Kidney (tissue), 14 donors: ENCODE results near the gene GRIA3. TPM values are rescaled to one million over a fixed set of nuclear protein-coding genes. Genes with fewer than 3 reads are reported as not detected.
"Not testable (repeated sequence)": the region's sequence is repeated elsewhere in the genome, so short reads cannot be mapped to it uniquely, and the experiment has no call there.

Source experiments
- DNase-seq, 5 donors: peaks; one replicate each; pipeline ENCODE4 v3.0.0-alpha.2; 2013 to 2020
- FAIRE-seq: peaks from 2 replicates; lab custom pipeline; 2012; peaks lifted over from hg19 to GRCh38; lab: Jason Lieb, UNC
- H3K27ac ChIP-seq, 2 donors: one replicate each; pipeline ENCODE4 v1.7.0; 2013; ENCODE audit warnings: low read depth in 2 of 2, low read length in 2 of 2, inconsistent platforms in 1 of 2
- H3K27me3 ChIP-seq: one replicate; pipeline ENCODE4 v1.7.1; 2013; ENCODE audit warnings: low read length, inconsistent platforms; ENCODE audit not compliant: control insufficient read depth, insufficient read depth
- H3K36me3 ChIP-seq, 3 donors: one replicate each; pipeline versions ENCODE4 v1.7.0 to v1.7.1; 2013; ENCODE audit warnings: low read length in 3 of 3, control low read depth in 1 of 3, inconsistent platforms in 1 of 3; ENCODE audit not compliant: insufficient read depth in 3 of 3, control insufficient read depth in 2 of 3
- H3K4me1 ChIP-seq, 3 donors: one replicate each; pipeline versions ENCODE4 v1.7.0 to v1.7.1; 2013; ENCODE audit warnings: low read length in 3 of 3, inconsistent platforms in 1 of 3, low read depth in 1 of 3; ENCODE audit not compliant: control insufficient read depth in 2 of 3, insufficient read depth in 2 of 3
- H3K4me3 ChIP-seq, 3 donors: one replicate each; pipeline versions ENCODE4 v1.7.0 to v1.8.1; 2013; ENCODE audit warnings: low read length in 3 of 3, control low read depth in 1 of 3, inconsistent platforms in 1 of 3
- H3K9ac ChIP-seq, 3 donors: one replicate each; pipeline versions ENCODE4 v1.7.0 to v1.7.1; 2013; ENCODE audit warnings: low read length in 3 of 3, control low read depth in 1 of 3, inconsistent platforms in 1 of 3
- H3K9me3 ChIP-seq, 3 donors: one replicate each; pipeline versions ENCODE4 v1.7.0 to v1.7.1; 2013; ENCODE audit warnings: low read length in 3 of 3, control low read depth in 1 of 3, inconsistent platforms in 1 of 3; ENCODE audit not compliant: control insufficient read depth in 2 of 3, insufficient read depth in 1 of 3
- CTCF ChIP-seq: IDR thresholded peaks from 3 replicates; pipeline ENCODE4 v1.5.1; 2012; ENCODE audit warnings: mild to moderate bottlenecking, moderate library complexity, borderline replicate concordance; ENCODE audit not compliant: insufficient read depth; ENCODE audit errors: extremely low read depth
- intact Hi-C: fragments of 100-400 bp; cut with DNase I; formaldehyde crosslinking; loops from one replicate; pipeline ENCODE4 v1.11.1; 2022
- polyA plus RNA-seq: library from polyadenylated mRNA; stranded (reverse); fragments of 350-450 nt; fragmentation: Illumina TruSeq; extraction: RNeasy Lipid Tissue Mini Kit (QIAGEN cat#74804); gene quantifications from one replicate; pipeline ENCODE4 v1.2.3, GENCODE V29; 2014; ENCODE audit warnings: low read depth, low replicate concordance; ENCODE audit not compliant: insufficient read depth
- total RNA-seq: library from RNA; stranded (reverse); fragmentation: NEBNext Ultra II Directional; extraction: Animal tissue kit (Norgen Biotek cat#: 25700); gene quantifications from one replicate; pipeline ENCODE4 v1.2.1, GENCODE V29; 2021
- donor health status: control.
- donor health status: control.
- donor health status: control.
- donor health status: control.
- donor health status: control.
- donor health status: DM: yes; HTN: yes; CAD: no.
- donor health status: Normal renal cell carcinoma (clear cell type).

GRIA3 gene
- total and polyA plus RNA-seq, 2 donors from 2014 or later, result 1.4 to 5.8 TPM

GRCh38 chrX:123358457-123358856, 174.4 kb downstream of the GRIA3 start:
- Histone ChIP-seq H3K9ac (no peak overlapping the region), H3K9me3 (no peaks in the 10 kb centered on the region), H3K4me3 (no peak overlapping the region), H3K4me1 (no peaks in the 10 kb centered on the region), H3K27me3 (no peaks in the 10 kb centered on the region), H3K27ac (no peak overlapping the region), H3K36me3 (no peaks in the 10 kb centered on the region)
- DNase-seq (no peak), FAIRE-seq (no peak)
- no peak for TF ChIP-seq CTCF
- intact Hi-C loops, result no loop called here

GRCh38 chrX:123361371-123361770, 177.3 kb downstream of the GRIA3 start:
- Histone ChIP-seq H3K4me1 (no peaks in the 10 kb centered on the region), H3K9ac (no peak overlapping the region), H3K27me3 (no peaks in the 10 kb centered on the region), H3K4me3 (no peak overlapping the region), H3K9me3 (no peaks in the 10 kb centered on the region), H3K36me3 (no peaks in the 10 kb centered on the region), H3K27ac (no peak overlapping the region)
- no peak for FAIRE-seq
- DNase-seq, result no peak
- intact Hi-C loops, result no loop called here
- TF ChIP-seq CTCF, result no peak

- H3K36me3 ChIP-seq, H3K4me1 ChIP-seq, H3K4me3 ChIP-seq, H3K9ac ChIP-seq, DNase-seq, H3K27ac ChIP-seq, H3K9me3 ChIP-seq, intact Hi-C loops, H3K27me3 ChIP-seq: not testable (repeated sequence)
- FAIRE-seq, result peak; percentile 89
Measured at GRCh38 chrX:123386196-123386595, 202.1 kb downstream of the GRIA3 start.

GRCh38 chrX:123392921-123393320, 208.8 kb downstream of the GRIA3 start:
- H3K9ac ChIP-seq, result no peak overlapping the region
- FAIRE-seq (no peak), DNase-seq (no peak)
- no peaks in the 10 kb centered on the region for H3K36me3 ChIP-seq
- TF ChIP-seq CTCF, result no peak
- H3K27ac ChIP-seq, result no peak overlapping the region
- no peaks in the 10 kb centered on the region for H3K27me3 ChIP-seq
- no peaks in the 10 kb centered on the region for H3K4me1 ChIP-seq
- no peaks in the 10 kb centered on the region for H3K9me3 ChIP-seq
- no peak overlapping the region for H3K4me3 ChIP-seq
- intact Hi-C loops, result no loop called here
